IMR-90 (cell line): ENCODE measurements around the gene ATP5MC3. TPM values are rescaled to one million over a fixed set of nuclear protein-coding genes. Genes with fewer than 3 reads are reported as not detected.

Experiments used
- ATAC-seq: fragments of 200-7000 bp; cut with Tn5 transposase; 2 replicates; pipeline ENCODE4 v1.9.1; 2020; ENCODE audit warnings: low read depth, mild to moderate bottlenecking, moderate library complexity
- BruUV-seq: library from RNA; stranded (reverse); fragments of 400-500 nt; replicated peaks from 2 replicates; lab custom pipeline; 2021; lab: Mats Ljungman, UMichigan
- CTCF ChIA-PET: fragments of 300-600 bp; formaldehyde crosslinking; extraction: SDS; loops from one replicate; lab custom pipeline; 2021; ENCODE audit warnings: antibody characterized with exemption; lab: Yijun Ruan, JAX
- POLR2A ChIA-PET: fragments of 300-600 bp; sonication (Branson Sonifier 250); formaldehyde crosslinking; loops from one replicate; lab custom pipeline; 2022; ENCODE audit warnings: antibody characterized with exemption; ENCODE audit not compliant: unreplicated experiment; lab: Charles Lee
- DNase-seq: peaks from one replicate; pipeline ENCODE4 v3.0.0; 2013
- H2AFZ ChIP-seq: replicated peaks from 2 replicates; pipeline ENCODE3; 2013; ENCODE audit warnings: low read length, mild to moderate bottlenecking; ENCODE audit not compliant: poor library complexity
- H2AK5ac ChIP-seq: 2 replicates; pipeline ENCODE4 v1.6.1; 2013; ENCODE audit warnings: low read depth, low read length, inconsistent platforms
- H2AK9ac ChIP-seq: replicated peaks from 2 replicates; pipeline ENCODE3; 2013; ENCODE audit warnings: mild to moderate bottlenecking, low read depth, low read length, moderate library complexity; ENCODE audit not compliant: poor library complexity
- H2BK120ac ChIP-seq: 2 replicates; pipeline ENCODE4 v1.6.1; 2013; ENCODE audit warnings: low read depth, low read length, inconsistent platforms
- H2BK15ac ChIP-seq: 3 replicates; pipeline ENCODE4 v1.6.1; 2013; ENCODE audit warnings: low read depth, low read length, inconsistent platforms
- H2BK20ac ChIP-seq: 2 replicates; pipeline ENCODE4 v1.6.1; 2013; ENCODE audit warnings: low read depth, mild to moderate bottlenecking, inconsistent platforms, low read length, moderate library complexity
- H2BK5ac ChIP-seq: 2 replicates; pipeline ENCODE4 v1.6.1; 2013; ENCODE audit warnings: mild to moderate bottlenecking, low read depth, low read length, inconsistent platforms; ENCODE audit not compliant: poor library complexity, severe bottlenecking
- H3K14ac ChIP-seq: replicated peaks from 2 replicates; pipeline ENCODE4 v1.6.1; 2013; ENCODE audit warnings: low read depth, low read length, inconsistent platforms
- H3K18ac ChIP-seq: 2 replicates; pipeline ENCODE4 v1.6.1; 2013; ENCODE audit warnings: low read depth, low read length, control low read depth
- H3K23ac ChIP-seq: 2 replicates; pipeline ENCODE4 v1.6.1; 2013; ENCODE audit warnings: low read depth, low read length, inconsistent platforms
- H3K27ac ChIP-seq: 2 replicates; pipeline ENCODE4 v1.5.1; 2013; ENCODE audit warnings: mild to moderate bottlenecking, control low read depth, low read length; ENCODE audit not compliant: insufficient read depth
- H3K27me3 ChIP-seq: 2 replicates; pipeline ENCODE4 v1.6.1; 2013; ENCODE audit warnings: low read length; ENCODE audit not compliant: control insufficient read depth, insufficient read depth
- H3K36me3 ChIP-seq: 2 replicates; pipeline ENCODE4 v1.6.1; 2013; ENCODE audit warnings: low read length, mixed read lengths; ENCODE audit not compliant: control insufficient read depth, insufficient read depth
- H3K4ac ChIP-seq: 2 replicates; pipeline ENCODE4 v1.6.1; 2013; ENCODE audit warnings: low read depth, low read length, inconsistent platforms
- H3K4me1 ChIP-seq: 2 replicates; pipeline ENCODE4 v1.6.1; 2013; ENCODE audit warnings: low read length, mixed read lengths; ENCODE audit not compliant: control insufficient read depth, insufficient read depth
- H3K4me2 ChIP-seq: 2 replicates; pipeline ENCODE4 v1.6.1; 2013; ENCODE audit warnings: low read depth, mild to moderate bottlenecking, control low read depth, low read length, moderate library complexity
- H3K4me3 ChIP-seq: 2 replicates; pipeline ENCODE4 v1.5.1; 2013; ENCODE audit warnings: low read depth, mild to moderate bottlenecking, control low read depth, low read length, moderate library complexity; ENCODE audit not compliant: insufficient read depth
- H3K56ac ChIP-seq: 2 replicates; pipeline ENCODE4 v1.6.1; 2013; ENCODE audit warnings: low read length, inconsistent platforms; ENCODE audit not compliant: insufficient read depth; ENCODE audit errors: extremely low read depth
- H3K79me1 ChIP-seq, 2 experiments: 2 replicates each; pipeline ENCODE4 v1.6.1; 2013; ENCODE audit warnings: low read length in 2 of 2, inconsistent platforms in 1 of 2, low read depth in 1 of 2
- H3K9ac ChIP-seq: 2 replicates; pipeline ENCODE4 v1.6.1; 2013; ENCODE audit warnings: low read depth, low read length, control low read depth
- H3K9me1 ChIP-seq: 2 replicates; pipeline ENCODE4 v1.6.1; 2013; ENCODE audit warnings: low read length, inconsistent platforms; ENCODE audit not compliant: insufficient read depth
- H3K9me3 ChIP-seq: 2 replicates; pipeline ENCODE4 v1.6.1; 2013; ENCODE audit warnings: low read length; ENCODE audit not compliant: control insufficient read depth, insufficient read depth
- H4K20me1 ChIP-seq: 2 replicates; pipeline ENCODE4 v1.6.1; 2013; ENCODE audit warnings: low read length, inconsistent platforms; ENCODE audit not compliant: insufficient read depth
- H4K5ac ChIP-seq: 2 replicates; pipeline ENCODE4 v1.6.1; 2013; ENCODE audit warnings: mild to moderate bottlenecking, low read depth, low read length, control low read depth
- H4K8ac ChIP-seq, 2 experiments: 2 replicates each; pipeline ENCODE4 v1.6.1; 2013; ENCODE audit warnings: low read depth in 2 of 2, low read length in 2 of 2, control low read depth in 1 of 2, inconsistent platforms in 1 of 2
- H4K91ac ChIP-seq: 2 replicates; pipeline ENCODE4 v1.6.1; 2013; ENCODE audit warnings: low read depth, low read length, inconsistent platforms; ENCODE audit not compliant: insufficient read depth
- BHLHE40 ChIP-seq: fragments of 150-350 bp; IDR thresholded peaks from 2 replicates; pipeline ENCODE4 v1.6.1; 2016; ENCODE audit warnings: mild to moderate bottlenecking, low read depth, low read length
- FOS ChIP-seq: fragments of 150-350 bp; IDR thresholded peaks from 2 replicates; pipeline ENCODE4 v1.6.1; 2016; ENCODE audit warnings: low read depth, low read length
- MAFK ChIP-seq: IDR thresholded peaks from 2 replicates; pipeline ENCODE4 v1.6.1; 2012; ENCODE audit warnings: low read depth, low read length, improper control_type of control experiment
- NFE2L2 ChIP-seq: fragments of 150-350 bp; IDR thresholded peaks from 2 replicates; pipeline ENCODE4 v1.6.1; 2016; ENCODE audit warnings: low read depth, mild to moderate bottlenecking, low read length
- RAD21 ChIP-seq: IDR thresholded peaks from 2 replicates; pipeline ENCODE4 v1.6.1; 2012; ENCODE audit warnings: low read length, improper control_type of control experiment
- RCOR1 ChIP-seq: IDR thresholded peaks from 2 replicates; pipeline ENCODE4 v1.6.1; 2012; ENCODE audit warnings: mild to moderate bottlenecking, low read length, improper control_type of control experiment; ENCODE audit not compliant: insufficient replicate concordance
- SMC3 ChIP-seq: fragments of 150-350 bp; IDR thresholded peaks from 2 replicates; pipeline ENCODE4 v1.6.1; 2016; ENCODE audit warnings: low read depth, mild to moderate bottlenecking, antibody characterized with exemption, low read length, moderate library complexity
- WGBS, 2 experiments: methylation state at CpG; one replicate each; pipeline versions ENCODE4 v1.1.5 to v1.1.7; 2013; ENCODE audit warnings: missing lambda C conversion rate in 2 of 2; ENCODE audit not compliant: insufficient read length in 1 of 2; ENCODE audit errors: extremely low coverage in 2 of 2; 5-methylcytosine and 5-hydroxymethylcytosine counted together
- dilution Hi-C: fragments of 300-500 bp; cut with HindIII; formaldehyde crosslinking; loops from one replicate; pipeline ENCODE4 v1.14.3; 2018; ENCODE audit warnings: low sequenced_read_pairs; ENCODE audit not compliant: unreplicated experiment
- in situ Hi-C: fragments of 300-500 bp; cut with MboI; formaldehyde crosslinking; loops from 3 replicates; pipeline ENCODE4 v1.14.3; 2019; ENCODE audit warnings: low sequenced_read_pairs, inconsistent platforms, mixed read lengths
- intact Hi-C: fragments of 100-400 bp; cut with micrococcal nuclease; formaldehyde crosslinking; loops from 2 replicates; pipeline ENCODE4 v1.10.0; 2022
- polyA plus RNA-seq, 3 experiments: library from polyadenylated mRNA; depleted of rRNA; stranded (reverse); fragments of >200 nt; gene quantifications; 2 replicates each; pipeline ENCODE4 v1.2.3, GENCODE V29; 2012; ENCODE audit warnings: low replicate concordance in 1 of 3
- total RNA-seq: library from RNA; depleted of rRNA; stranded (reverse); fragments of >200 nt; gene quantifications from 2 replicates; pipeline ENCODE4 v1.2.3, GENCODE V29; 2012
- TF ChIP-seq, protein P1 (sequence below): fragments of 150-350 bp; IDR thresholded peaks from 2 replicates; pipeline ENCODE4 v1.6.1; 2016; ENCODE audit warnings: low read depth, mild to moderate bottlenecking, low read length, moderate library complexity, borderline replicate concordance
- TF ChIP-seq, protein P2 (sequence below): fragments of 150-350 bp; IDR thresholded peaks from 2 replicates; pipeline ENCODE4 v1.6.1; 2017; ENCODE audit warnings: mild to moderate bottlenecking, antibody characterized with exemption, low read length, low read depth
- TF ChIP-seq, protein P3 (sequence below): conservative IDR thresholded peaks from 2 replicates; pipeline ENCODE4 v1.5.1; 2012; ENCODE audit warnings: mild to moderate bottlenecking, low read depth, low read length, improper control_type of control experiment

The ATP5MC3 gene
- total and polyA plus RNA-seq, 2 of the 4 experiments (the other 2 are of a cell fraction) = 167 to 365 TPM

- H3K9me1 ChIP-seq = peaks cover 4% of the 10 kb centered on the region
- no peak overlapping the region for H3K18ac ChIP-seq
- intact Hi-C loops = loop anchor here (5.0 kb wide), 1 partner anchor 43 kb away; no protein-coding TSS in a partner anchor
- no peak overlapping the region for H2AK5ac ChIP-seq
- no peak overlapping the region for H3K4me2 ChIP-seq
- peaks cover 7% of the 10 kb centered on the region; the same call in 1 of the 2 replicates for H3K36me3 ChIP-seq
- H2BK5ac ChIP-seq = no peak overlapping the region
- no peak overlapping the region for H2BK15ac ChIP-seq
- dilution Hi-C loops = no loop called here
- CTCF ChIA-PET = interaction anchor here (0.6 to 1.1 kb wide), 4 partner anchors 9 to 34 kb away, joined by 3 to 4 read pairs (median 4); no protein-coding TSS in a partner anchor
- in situ Hi-C loops = no loop called here
- no peak overlapping the region for H3K4me3 ChIP-seq
- ATAC-seq (no peak), DNase-seq (no peak)
- H2BK120ac ChIP-seq = no peak overlapping the region
- BruUV-seq = no TSS peak
- H3K23ac ChIP-seq = no peak overlapping the region; the same call in 1 of the 2 replicates
- no peak overlapping the region for H3K56ac ChIP-seq
- H4K20me1 ChIP-seq = peaks cover 30% of the 10 kb centered on the region; the same call in 1 of the 2 replicates
- WGBS, 2 experiments = no CpG with 5 or more reads among the region's 2 CpGs
- H3K9me3 ChIP-seq = no peaks in the 10 kb centered on the region
- TF ChIP-seq RCOR1 = no peak
- no peak for TF ChIP-seq NFE2L2
- no peak for TF ChIP-seq SMC3
- TF ChIP-seq FOS = no peak
- TF ChIP-seq, protein P1, sequence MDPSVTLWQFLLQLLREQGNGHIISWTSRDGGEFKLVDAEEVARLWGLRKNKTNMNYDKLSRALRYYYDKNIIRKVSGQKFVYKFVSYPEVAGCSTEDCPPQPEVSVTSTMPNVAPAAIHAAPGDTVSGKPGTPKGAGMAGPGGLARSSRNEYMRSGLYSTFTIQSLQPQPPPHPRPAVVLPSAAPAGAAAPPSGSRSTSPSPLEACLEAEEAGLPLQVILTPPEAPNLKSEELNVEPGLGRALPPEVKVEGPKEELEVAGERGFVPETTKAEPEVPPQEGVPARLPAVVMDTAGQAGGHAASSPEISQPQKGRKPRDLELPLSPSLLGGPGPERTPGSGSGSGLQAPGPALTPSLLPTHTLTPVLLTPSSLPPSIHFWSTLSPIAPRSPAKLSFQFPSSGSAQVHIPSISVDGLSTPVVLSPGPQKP = no peak
- no peak for TF ChIP-seq RAD21
- TF ChIP-seq BHLHE40 = no peak
- TF ChIP-seq, protein P2, sequence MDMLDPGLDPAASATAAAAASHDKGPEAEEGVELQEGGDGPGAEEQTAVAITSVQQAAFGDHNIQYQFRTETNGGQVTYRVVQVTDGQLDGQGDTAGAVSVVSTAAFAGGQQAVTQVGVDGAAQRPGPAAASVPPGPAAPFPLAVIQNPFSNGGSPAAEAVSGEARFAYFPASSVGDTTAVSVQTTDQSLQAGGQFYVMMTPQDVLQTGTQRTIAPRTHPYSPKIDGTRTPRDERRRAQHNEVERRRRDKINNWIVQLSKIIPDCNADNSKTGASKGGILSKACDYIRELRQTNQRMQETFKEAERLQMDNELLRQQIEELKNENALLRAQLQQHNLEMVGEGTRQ = no peak
- TF ChIP-seq, protein P3, sequence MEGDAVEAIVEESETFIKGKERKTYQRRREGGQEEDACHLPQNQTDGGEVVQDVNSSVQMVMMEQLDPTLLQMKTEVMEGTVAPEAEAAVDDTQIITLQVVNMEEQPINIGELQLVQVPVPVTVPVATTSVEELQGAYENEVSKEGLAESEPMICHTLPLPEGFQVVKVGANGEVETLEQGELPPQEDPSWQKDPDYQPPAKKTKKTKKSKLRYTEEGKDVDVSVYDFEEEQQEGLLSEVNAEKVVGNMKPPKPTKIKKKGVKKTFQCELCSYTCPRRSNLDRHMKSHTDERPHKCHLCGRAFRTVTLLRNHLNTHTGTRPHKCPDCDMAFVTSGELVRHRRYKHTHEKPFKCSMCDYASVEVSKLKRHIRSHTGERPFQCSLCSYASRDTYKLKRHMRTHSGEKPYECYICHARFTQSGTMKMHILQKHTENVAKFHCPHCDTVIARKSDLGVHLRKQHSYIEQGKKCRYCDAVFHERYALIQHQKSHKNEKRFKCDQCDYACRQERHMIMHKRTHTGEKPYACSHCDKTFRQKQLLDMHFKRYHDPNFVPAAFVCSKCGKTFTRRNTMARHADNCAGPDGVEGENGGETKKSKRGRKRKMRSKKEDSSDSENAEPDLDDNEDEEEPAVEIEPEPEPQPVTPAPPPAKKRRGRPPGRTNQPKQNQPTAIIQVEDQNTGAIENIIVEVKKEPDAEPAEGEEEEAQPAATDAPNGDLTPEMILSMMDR = no peak
- TF ChIP-seq MAFK = no peak
- POLR2A ChIA-PET = no interaction called here
- no peak overlapping the region for H2BK20ac ChIP-seq
- no peak overlapping the region for H4K8ac ChIP-seq
- no peak overlapping the region for H3K4ac ChIP-seq
- no peak overlapping the region for H4K91ac ChIP-seq
- H3K79me1 ChIP-seq = peaks cover 34 to 46% of the 10 kb centered on the region in 2 experiments
- H3K14ac ChIP-seq = no peak overlapping the region
- H2AK9ac ChIP-seq = no peak overlapping the region
- H3K4me1 ChIP-seq = no peaks in the 10 kb centered on the region
- no peak overlapping the region for H3K9ac ChIP-seq
- no peaks in the 10 kb centered on the region for H3K27me3 ChIP-seq
- no peak overlapping the region for H4K5ac ChIP-seq
- H3K27ac ChIP-seq = no peak overlapping the region
- no peak overlapping the region for H2AFZ ChIP-seq
Measured at GRCh38 chr2:175140332-175140731, 41.2 kb downstream of the ATP5MC3 start.
